A549 (cell line): ENCODE data around the gene LCNL1. TPM values are rescaled to one million over a fixed set of nuclear protein-coding genes. Genes with fewer than 3 reads are reported as not detected.

Experiments
- ATAC-seq, 2 experiments: fragments of 200-7000 bp in 1 of 2; fragments of >200 bp in 1 of 2; cut with Nextera tagmentation in 1 of 2; cut with Tn5 transposase in 1 of 2; 3 replicates each; pipeline versions ENCODE4 v1.8.0 to v1.9.1; 2018 to 2020; ENCODE audit warnings: mild to moderate bottlenecking in 1 of 2, moderate library complexity in 1 of 2
- CTCF ChIA-PET: fragments of 300-600 bp; sonication (Branson Sonifier 250); formaldehyde crosslinking; extraction: SDS; loops from one replicate; lab custom pipeline; 2021; ENCODE audit warnings: antibody characterized with exemption, inconsistent platforms; lab: Yijun Ruan, JAX
- POLR2A ChIA-PET: fragments of 350-600 bp; formaldehyde crosslinking; extraction: SDS; loops from one replicate; lab custom pipeline; 2021; ENCODE audit warnings: antibody characterized with exemption, inconsistent platforms; lab: Yijun Ruan, JAX
- DNase-seq, 2 experiments: peaks; one replicate each; pipeline versions ENCODE4 v3.0.0 to v3.0.0-alpha.2; 2011 to 2016; ENCODE audit warnings: low read depth in 1 of 2, low spot score in 1 of 2
- FAIRE-seq: peaks from 2 replicates; lab custom pipeline; 2011; peaks lifted over from hg19 to GRCh38; lab: Jason Lieb, UNC
- H3K27ac ChIP-seq, 2 experiments: fragments of >200 bp; sonication (Bioruptor Twin); formaldehyde crosslinking; 3 replicates each; pipeline ENCODE4 v1.5.1; 2016 to 2017
- H3K4me1 ChIP-seq: fragments of >200 bp; sonication (Bioruptor Twin); formaldehyde crosslinking; 3 replicates; pipeline ENCODE4 v1.6.1; 2016
- H3K4me2 ChIP-seq: fragments of >200 bp; sonication (Bioruptor Twin); formaldehyde crosslinking; 3 replicates; pipeline ENCODE4 v1.6.1; 2016
- H3K4me3 ChIP-seq: fragments of >200 bp; sonication (Bioruptor Twin); formaldehyde crosslinking; 3 replicates; pipeline ENCODE4 v1.5.1; 2016
- H3K9me3 ChIP-seq: fragments of >200 bp; sonication (Bioruptor Twin); formaldehyde crosslinking; 3 replicates; pipeline ENCODE4 v1.6.1; 2016
- ATOH8 ChIP-seq: fragments of 250-450 bp; sonication (Bioruptor Pico); IDR thresholded peaks from 2 replicates; pipeline ENCODE4 v1.5.0; 2020; ENCODE audit warnings: low read depth, mild to moderate bottlenecking, moderate library complexity
- CBX2 ChIP-seq: fragments of 200-600 bp; sonication (generic); IDR thresholded peaks from 2 replicates; pipeline ENCODE4 v1.6.1; 2016; ENCODE audit warnings: low read depth, mild to moderate bottlenecking, borderline replicate concordance
- CEBPB ChIP-seq, 2 experiments: fragments of >200 bp in 1 of 2; sonication (Bioruptor Twin) in 1 of 2; formaldehyde crosslinking in 1 of 2; IDR thresholded peaks; 2 replicates each; pipeline ENCODE4 v1.6.1; 2012 to 2016
- CHD2 ChIP-seq: fragments of 150-350 bp; IDR thresholded peaks from 2 replicates; pipeline ENCODE4 v1.6.1; 2014; ENCODE audit warnings: low read length; ENCODE audit not compliant: partially characterized antibody
- EHF ChIP-seq: fragments of 250-450 bp; sonication (Bioruptor Pico); IDR thresholded peaks from 2 replicates; pipeline ENCODE4 v1.5.0; 2020; ENCODE audit warnings: mild to moderate bottlenecking
- EHMT2 ChIP-seq: fragments of 200-600 bp; sonication (generic); IDR thresholded peaks from 2 replicates; pipeline ENCODE4 v1.6.1; 2016; ENCODE audit warnings: antibody characterized with exemption, low read depth, mild to moderate bottlenecking, moderate library complexity
- FOSB ChIP-seq: fragments of 250-450 bp; sonication (Bioruptor Pico); IDR thresholded peaks from 2 replicates; pipeline ENCODE4 v1.5.0; 2020; ENCODE audit warnings: mild to moderate bottlenecking, moderate library complexity
- FOSL2 ChIP-seq, 2 experiments: fragments of 450-650 bp in 1 of 2; fragments of >200 bp in 1 of 2; sonication (Bioruptor Twin) in 1 of 2; formaldehyde crosslinking; IDR thresholded peaks; 2 replicates each; pipeline versions ENCODE4 v1.5.0 to v1.6.1; 2016 to 2020; ENCODE audit warnings: mild to moderate bottlenecking in 1 of 2, moderate library complexity in 1 of 2
- HES2 ChIP-seq: fragments of >200 bp; sonication (Bioruptor Twin); formaldehyde crosslinking; IDR thresholded peaks from 2 replicates; pipeline ENCODE4 v1.6.1; 2016
- HOXB13 ChIP-seq: fragments of 250-450 bp; sonication (Bioruptor Pico); IDR thresholded peaks from 2 replicates; pipeline ENCODE4 v1.5.0; 2020; ENCODE audit warnings: low read depth, mild to moderate bottlenecking, moderate library complexity
- HOXB5 ChIP-seq: fragments of 250-450 bp; sonication (Bioruptor Pico); IDR thresholded peaks from 2 replicates; pipeline ENCODE4 v1.5.0; 2020; ENCODE audit warnings: mild to moderate bottlenecking, moderate library complexity
- JUNB ChIP-seq: fragments of >200 bp; sonication (Bioruptor Twin); formaldehyde crosslinking; IDR thresholded peaks from 2 replicates; pipeline ENCODE4 v1.6.1; 2016
- KDM5A ChIP-seq: fragments of 200-600 bp; sonication (generic); IDR thresholded peaks from 2 replicates; pipeline ENCODE4 v1.6.1; 2016; ENCODE audit warnings: antibody characterized with exemption, mild to moderate bottlenecking
- MYC ChIP-seq: IDR thresholded peaks from 2 replicates; pipeline ENCODE4 v1.6.1; 2012; ENCODE audit warnings: mild to moderate bottlenecking, inconsistent platforms, low read length, improper control_type of control experiment, borderline replicate concordance
- POLR2AphosphoS2 ChIP-seq: conservative IDR thresholded peaks from 2 replicates; pipeline ENCODE4 v1.6.1; 2012; ENCODE audit warnings: low read length, improper control_type of control experiment, inconsistent platforms
- RARB ChIP-seq: fragments of 250-450 bp; sonication (Bioruptor Pico); IDR thresholded peaks from 2 replicates; pipeline ENCODE4 v1.8.0; 2021; ENCODE audit warnings: mild to moderate bottlenecking, moderate library complexity
- RFX5 ChIP-seq: fragments of 450-650 bp; IDR thresholded peaks from 2 replicates; pipeline ENCODE4 v1.7.1; 2014; ENCODE audit warnings: antibody characterized with exemption, mild to moderate bottlenecking, moderate library complexity
- SMC3 ChIP-seq: fragments of >200 bp; sonication (Bioruptor Twin); formaldehyde crosslinking; IDR thresholded peaks from 3 replicates; pipeline ENCODE4 v1.6.1; 2018; ENCODE audit warnings: inconsistent platforms
- TFCP2L1 ChIP-seq: fragments of 250-450 bp; sonication (Bioruptor Pico); IDR thresholded peaks from 2 replicates; pipeline ENCODE4 v1.5.0; 2021; ENCODE audit warnings: mild to moderate bottlenecking
- TP53 ChIP-seq: fragments of 250-450 bp; sonication (Bioruptor Pico); IDR thresholded peaks from 2 replicates; pipeline ENCODE4 v1.5.0; 2021; ENCODE audit warnings: mild to moderate bottlenecking, moderate library complexity
- USF2 ChIP-seq: fragments of 450-650 bp; IDR thresholded peaks from 2 replicates; pipeline ENCODE4 v1.6.1; 2014; ENCODE audit warnings: antibody characterized with exemption
- ZFP36 ChIP-seq: fragments of 450-650 bp; IDR thresholded peaks from 2 replicates; pipeline ENCODE4 v1.6.1; 2014; ENCODE audit warnings: borderline replicate concordance; ENCODE audit not compliant: partially characterized antibody
- WGBS: methylation state at CpG from one replicate; pipeline ENCODE4 v1.1.6; 2017; ENCODE audit errors: missing lambda C conversion rate; 5-methylcytosine and 5-hydroxymethylcytosine counted together
- polyA plus RNA-seq, 4 experiments: library from polyadenylated mRNA; depleted of rRNA in 3 of 4; stranded (reverse); fragments of >200 nt; fragmentation: RNase III in 1 of 4; extraction: RNeasy Plus Mini Kit Qiagen cat#74134 plus additional on column Dnase treatment in 1 of 4; gene quantifications; 2 replicates in 3 of 4; 3 replicates in 1 of 4; pipeline ENCODE4 v1.2.3, GENCODE V29; 2011 to 2017
- TF ChIP-seq, protein P1 (sequence below): fragments of >200 bp; sonication (Bioruptor Twin); formaldehyde crosslinking; IDR thresholded peaks from 3 replicates; pipeline ENCODE4 v1.6.1; 2016
- TF ChIP-seq, protein P2 (sequence below): fragments of 250-450 bp; sonication (Bioruptor Pico); IDR thresholded peaks from 2 replicates; pipeline ENCODE4 v1.5.0; 2021; ENCODE audit warnings: mild to moderate bottlenecking, moderate library complexity, borderline replicate concordance

Gene LCNL1
- polyA plus RNA-seq, 2 of the 4 experiments (the other 2 are of a cell fraction): 0.08 to 0.19 TPM

GRCh38 chr9:136984464-136985026 lies 1.8 kb downstream of the LCNL1 start:
- no peaks in the 10 kb centered on the region for H3K9me3 ChIP-seq
- ChIA-PET POLR2A (no interaction called here), CTCF (interaction anchor here (0.9 kb wide), 1 partner anchor 51 kb away, joined by 3 read pairs; no protein-coding TSS in a partner anchor)
- no peak overlapping the region for H3K4me2 ChIP-seq
- FAIRE-seq: no peak
- no peak overlapping the region for H3K4me3 ChIP-seq
- no peak for ATAC-seq
- DNase-seq: no peak
- WGBS: 86% methylated on average over 16 of the region's 29 CpGs
- H3K4me1 ChIP-seq: no peaks in the 10 kb centered on the region
- H3K27ac ChIP-seq: no peak overlapping the region
- no peak for TF ChIP-seq RFX5
- no peak for TF ChIP-seq CHD2
- TF ChIP-seq JUNB: no peak
- TF ChIP-seq FOSB (CRISPR knock-in tag): no peak
- TF ChIP-seq EHF (CRISPR knock-in tag): no peak
- TF ChIP-seq, all 56 proteins: peak for 0

- no peaks in the 10 kb centered on the region for H3K9me3 ChIP-seq
- ChIA-PET CTCF (interaction anchor here (0.9 kb wide), 1 partner anchor 50 kb away, joined by 3 read pairs; no protein-coding TSS in a partner anchor), POLR2A (no interaction called here)
- TF ChIP-seq HOXB13: no peak
- TF ChIP-seq, protein P1, sequence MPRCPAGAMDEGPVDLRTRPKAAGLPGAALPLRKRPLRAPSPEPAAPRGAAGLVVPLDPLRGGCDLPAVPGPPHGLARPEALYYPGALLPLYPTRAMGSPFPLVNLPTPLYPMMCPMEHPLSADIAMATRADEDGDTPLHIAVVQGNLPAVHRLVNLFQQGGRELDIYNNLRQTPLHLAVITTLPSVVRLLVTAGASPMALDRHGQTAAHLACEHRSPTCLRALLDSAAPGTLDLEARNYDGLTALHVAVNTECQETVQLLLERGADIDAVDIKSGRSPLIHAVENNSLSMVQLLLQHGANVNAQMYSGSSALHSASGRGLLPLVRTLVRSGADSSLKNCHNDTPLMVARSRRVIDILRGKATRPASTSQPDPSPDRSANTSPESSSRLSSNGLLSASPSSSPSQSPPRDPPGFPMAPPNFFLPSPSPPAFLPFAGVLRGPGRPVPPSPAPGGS: no peak
- no peak for TF ChIP-seq RARB
- no peak for TF ChIP-seq FOSL2 (IDR thresholded peaks at IDR 0.05)
- no peak for TF ChIP-seq FOSL2 (CRISPR knock-in tag; IDR thresholded peaks at IDR 0.05)
- TF ChIP-seq CBX2: no peak
- DNase-seq (no peak), FAIRE-seq (no peak), ATAC-seq (no peak)
- no peak overlapping the region for H3K27ac ChIP-seq
- WGBS: 84% methylated on average over 26 of the region's 48 CpGs
- H3K4me3 ChIP-seq: no peak overlapping the region
- peaks cover 3% of the 10 kb centered on the region; the same call in 1 of the 3 replicates for H3K4me1 ChIP-seq
- no peak overlapping the region for H3K4me2 ChIP-seq
These were observed 2.3 kb downstream of the LCNL1 start for GRCh38 chr9:136985027-136985602.

DNA sequence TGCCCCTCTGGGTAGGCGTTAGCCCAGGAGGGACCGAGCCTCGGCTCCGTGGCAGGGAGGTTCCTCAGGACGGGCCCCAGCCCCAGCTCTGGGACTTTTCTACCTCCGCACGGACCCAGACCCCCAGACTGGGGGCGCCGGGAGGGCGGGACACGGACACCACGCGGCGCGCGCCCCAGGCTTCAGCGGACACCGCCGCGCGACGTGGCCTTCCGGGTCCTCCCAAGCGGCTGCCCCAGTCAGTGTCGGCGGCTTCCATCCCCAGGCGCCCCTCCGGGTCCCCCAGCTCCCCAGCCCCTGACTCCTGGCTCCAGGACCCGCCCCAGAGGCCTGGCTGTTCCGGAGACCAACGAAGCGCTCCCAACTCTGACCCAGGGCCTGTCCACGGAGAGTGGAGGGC lies 3.1 kb downstream of the LCNL1 start:
- FAIRE-seq (no peak), ATAC-seq (no peak)

GRCh38 chr9:136988872-136989271 lies 6.1 kb downstream of the LCNL1 start:
- 95% methylated on average over 4 of the region's 4 CpGs for WGBS
- Histone ChIP-seq H3K27ac (peak overlapping the region in 1 of 2 experiments; percentile 14; a peak in 1 of 6 replicates), H3K9me3 (peaks cover 3% of the 10 kb centered on the region; the same call in 1 of the 3 replicates), H3K4me2 (no peak overlapping the region), H3K4me1 (peaks cover 25% of the 10 kb centered on the region; the same call in 2 of the 3 replicates), H3K4me3 (no peak overlapping the region)
- DNase-seq: no peak
- no peak for FAIRE-seq
- ATAC-seq: no peak
- CTCF ChIA-PET: interaction anchor here (0.6 to 3.6 kb wide), 7 partner anchors 8 to 238 kb away, joined by 3 to 23 read pairs (median 3); partner anchors contain the start of gene ABCA2
- POLR2A ChIA-PET: no interaction called here
- no peak for TF ChIP-seq CEBPB (IDR thresholded peaks at IDR 0.05)
- TF ChIP-seq ATOH8 (CRISPR knock-in tag): no peak
- TF ChIP-seq, protein P2, sequence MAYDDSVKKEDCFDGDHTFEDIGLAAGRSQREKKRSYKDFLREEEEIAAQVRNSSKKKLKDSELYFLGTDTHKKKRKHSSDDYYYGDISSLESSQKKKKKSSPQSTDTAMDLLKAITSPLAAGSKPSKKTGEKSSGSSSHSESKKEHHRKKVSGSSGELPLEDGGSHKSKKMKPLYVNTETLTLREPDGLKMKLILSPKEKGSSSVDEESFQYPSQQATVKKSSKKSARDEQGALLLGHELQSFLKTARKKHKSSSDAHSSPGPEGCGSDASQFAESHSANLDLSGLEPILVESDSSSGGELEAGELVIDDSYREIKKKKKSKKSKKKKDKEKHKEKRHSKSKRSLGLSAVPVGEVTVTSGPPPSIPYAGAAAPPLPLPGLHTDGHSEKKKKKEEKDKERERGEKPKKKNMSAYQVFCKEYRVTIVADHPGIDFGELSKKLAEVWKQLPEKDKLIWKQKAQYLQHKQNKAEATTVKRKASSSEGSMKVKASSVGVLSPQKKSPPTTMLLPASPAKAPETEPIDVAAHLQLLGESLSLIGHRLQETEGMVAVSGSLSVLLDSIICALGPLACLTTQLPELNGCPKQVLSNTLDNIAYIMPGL (CRISPR knock-in tag): no peak
- TF ChIP-seq TFCP2L1: no peak
- TF ChIP-seq EHMT2: no peak
- no peak for TF ChIP-seq CHD2
- no peak for TF ChIP-seq KDM5A
- TF ChIP-seq USF2: no peak
- TF ChIP-seq JUNB: no peak
- no peak for TF ChIP-seq ZFP36
- no peak for TF ChIP-seq FOSL2 (IDR thresholded peaks at IDR 0.05)
- no peak for TF ChIP-seq FOSL2 (CRISPR knock-in tag; IDR thresholded peaks at IDR 0.05)
- no peak for TF ChIP-seq TP53 (CRISPR knock-in tag)
- TF ChIP-seq HES2: no peak
- no peak for TF ChIP-seq HOXB5 (CRISPR knock-in tag)
- no peak for TF ChIP-seq SMC3

More for the DNA sequence above, 3.1 kb downstream of the LCNL1 start:
- Histone ChIP-seq H3K27ac (no peak overlapping the region), H3K4me3 (no peak overlapping the region), H3K4me1 (peaks cover 10% of the 10 kb centered on the region; the same call in 1 of the 3 replicates), H3K4me2 (no peak overlapping the region), H3K9me3 (no peaks in the 10 kb centered on the region)
- POLR2A ChIA-PET: no interaction called here
- CTCF ChIA-PET: interaction anchor here (3.6 kb wide), 1 partner anchor 43 kb away, joined by 23 read pairs; the partner anchor contains the start of gene ABCA2
- 93% methylated on average over 26 of the region's 33 CpGs for WGBS
- no peak for DNase-seq
- TF ChIP-seq CBX2 (no peak), MYC (no peak), EHF (CRISPR knock-in tag) (no peak), POLR2AphosphoS2 (no peak)
